Upper lobe of right lung (tissue), 1 donor: ENCODE data around the gene RTF2. TPM values are rescaled to one million over a fixed set of nuclear protein-coding genes. Genes with fewer than 3 reads are reported as not detected.

ENCODE experiments used
- ATAC-seq: fragments of 200-7000 bp; cut with Tn5 transposase; one replicate; pipeline ENCODE4 v1.9.1; 2020; ENCODE audit warnings: mild to moderate bottlenecking, moderate library complexity
- DNase-seq: peaks from one replicate; pipeline ENCODE4 v3.0.0-alpha.2; 2020
- H3K27ac ChIP-seq: fragments of 200-600 bp; one replicate; pipeline ENCODE4 v1.8.0; 2022
- H3K27me3 ChIP-seq: fragments of 200-600 bp; one replicate; pipeline ENCODE4 v1.8.0; 2022; ENCODE audit warnings: mild to moderate bottlenecking
- H3K36me3 ChIP-seq: fragments of 200-600 bp; one replicate; pipeline ENCODE4 v1.8.0; 2022
- H3K4me1 ChIP-seq: fragments of 200-600 bp; one replicate; pipeline ENCODE4 v1.8.0; 2022
- H3K4me3 ChIP-seq: fragments of 200-600 bp; one replicate; pipeline ENCODE4 v1.8.0; 2022; ENCODE audit warnings: mild to moderate bottlenecking
- H3K9me3 ChIP-seq: fragments of 200-600 bp; one replicate; pipeline ENCODE4 v1.8.0; 2022
- intact Hi-C: fragments of 100-400 bp; cut with DNase I; formaldehyde crosslinking; loops from one replicate; pipeline ENCODE4 v1.11.0; 2022
- total RNA-seq: library from RNA; stranded (reverse); fragmentation: NEBNext Ultra II Directional; extraction: Animal tissue kit (Norgen Biotek cat#: 25700); gene quantifications from one replicate; pipeline ENCODE4 v1.2.1, GENCODE V29; 2021
- TF ChIP-seq, protein P1 (sequence below): fragments of 200-600 bp; IDR thresholded peaks from one replicate; pipeline ENCODE4 v1.8.0; 2022; ENCODE audit warnings: antibody characterized with exemption
- donor health status: DM: no; HTN: yes; CAD: no; lungs with severe emphysema.

RTF2 gene
- total RNA-seq, 1 donor from 2014 or later, result 77.4 TPM

DNA sequence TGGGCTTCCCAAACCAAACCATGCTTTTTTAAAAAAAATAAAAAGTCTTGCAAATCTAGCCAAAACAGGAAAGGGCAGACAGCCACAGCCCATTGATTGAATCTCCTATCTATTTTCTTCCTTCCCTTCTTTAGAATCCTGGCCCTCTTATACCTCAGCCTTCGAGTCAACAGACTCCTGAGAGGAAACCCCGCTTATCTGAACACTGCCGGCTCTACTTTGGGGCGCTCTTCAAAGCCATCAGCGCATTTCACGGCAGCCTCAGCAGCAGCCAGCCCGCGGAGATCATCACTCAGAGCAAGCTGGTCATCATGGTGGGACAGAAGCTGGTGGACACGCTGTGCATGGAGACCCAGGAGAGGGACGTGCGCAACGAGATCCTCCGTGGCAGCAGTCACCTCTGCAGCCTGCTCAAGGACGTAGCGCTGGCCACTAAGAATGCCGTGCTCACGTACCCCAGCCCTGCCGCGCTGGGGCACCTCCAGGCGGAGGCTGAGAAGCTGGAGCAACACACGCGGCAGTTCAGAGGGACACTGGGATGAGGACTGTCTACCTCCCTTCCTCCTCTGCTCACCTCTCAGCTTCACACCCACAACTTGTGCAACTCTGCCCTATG is 10.1 kb upstream of the RTF2 start:
- no peak for DNase-seq
- intact Hi-C loops, result no loop called here

DNA sequence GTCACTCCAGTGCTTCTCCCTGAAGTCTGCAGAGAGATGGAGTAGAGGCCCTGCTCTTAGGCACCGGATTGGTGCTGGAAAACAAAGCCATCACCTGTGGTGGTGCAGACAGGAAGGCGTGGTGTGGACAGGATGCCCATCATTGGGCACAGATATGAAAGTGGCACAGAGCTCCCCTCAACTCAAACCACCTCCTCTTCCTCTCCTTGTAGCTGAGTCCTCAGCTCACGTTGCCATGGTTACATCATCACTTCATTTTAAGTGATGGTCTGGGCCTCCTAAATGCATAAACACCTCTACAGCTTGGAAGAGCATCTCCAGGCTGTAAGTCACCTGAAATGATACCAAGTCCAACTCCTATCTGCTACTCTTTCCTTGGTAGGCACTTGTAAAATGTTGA is 8.0 kb upstream of the RTF2 start:
- H3K4me1 ChIP-seq, result peaks cover 5% of the 10 kb centered on the region
- H3K27ac ChIP-seq, result no peak overlapping the region
- TF ChIP-seq, protein P1, sequence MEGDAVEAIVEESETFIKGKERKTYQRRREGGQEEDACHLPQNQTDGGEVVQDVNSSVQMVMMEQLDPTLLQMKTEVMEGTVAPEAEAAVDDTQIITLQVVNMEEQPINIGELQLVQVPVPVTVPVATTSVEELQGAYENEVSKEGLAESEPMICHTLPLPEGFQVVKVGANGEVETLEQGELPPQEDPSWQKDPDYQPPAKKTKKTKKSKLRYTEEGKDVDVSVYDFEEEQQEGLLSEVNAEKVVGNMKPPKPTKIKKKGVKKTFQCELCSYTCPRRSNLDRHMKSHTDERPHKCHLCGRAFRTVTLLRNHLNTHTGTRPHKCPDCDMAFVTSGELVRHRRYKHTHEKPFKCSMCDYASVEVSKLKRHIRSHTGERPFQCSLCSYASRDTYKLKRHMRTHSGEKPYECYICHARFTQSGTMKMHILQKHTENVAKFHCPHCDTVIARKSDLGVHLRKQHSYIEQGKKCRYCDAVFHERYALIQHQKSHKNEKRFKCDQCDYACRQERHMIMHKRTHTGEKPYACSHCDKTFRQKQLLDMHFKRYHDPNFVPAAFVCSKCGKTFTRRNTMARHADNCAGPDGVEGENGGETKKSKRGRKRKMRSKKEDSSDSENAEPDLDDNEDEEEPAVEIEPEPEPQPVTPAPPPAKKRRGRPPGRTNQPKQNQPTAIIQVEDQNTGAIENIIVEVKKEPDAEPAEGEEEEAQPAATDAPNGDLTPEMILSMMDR, result no peak
- ATAC-seq (peak; percentile 56), DNase-seq (no peak)
- H3K4me3 ChIP-seq, result no peak overlapping the region
- intact Hi-C loops, result no loop called here
- H3K36me3 ChIP-seq, result peaks cover 9% of the 10 kb centered on the region
- H3K9me3 ChIP-seq, result no peaks in the 10 kb centered on the region
- no peaks in the 10 kb centered on the region for H3K27me3 ChIP-seq

More for the DNA sequence above, 10.1 kb upstream of the RTF2 start:
- Histone ChIP-seq H3K9me3 (no peaks in the 10 kb centered on the region), H3K36me3 (peaks cover 28% of the 10 kb centered on the region), H3K27ac (no peak overlapping the region), H3K4me1 (peaks cover 5% of the 10 kb centered on the region), H3K4me3 (no peak overlapping the region), H3K27me3 (no peaks in the 10 kb centered on the region)
- TF ChIP-seq, protein P1, result no peak
- ATAC-seq, result peak; percentile 22

DNA sequence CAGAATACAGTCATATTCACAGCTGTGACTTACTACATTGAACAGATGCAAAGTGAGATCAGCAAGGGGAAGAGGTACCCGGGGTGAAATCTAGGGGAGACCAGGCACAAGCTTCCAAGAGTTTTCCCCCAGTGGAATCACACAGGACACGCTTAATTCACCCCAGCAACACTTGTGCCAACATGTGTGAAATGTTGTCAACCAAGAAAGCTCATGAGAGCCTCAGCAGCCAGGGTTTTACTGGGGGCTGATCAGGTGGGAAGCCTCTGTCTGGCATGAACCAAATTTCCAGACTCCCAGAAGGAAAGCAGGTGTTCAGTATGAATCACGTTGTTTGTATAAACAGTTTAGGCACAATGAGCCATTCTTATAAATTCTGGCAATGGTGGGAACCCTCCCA is 6.9 kb upstream of the RTF2 start:
- H3K27ac ChIP-seq, result no peak overlapping the region
- no peak overlapping the region for H3K4me3 ChIP-seq
- intact Hi-C loops, result no loop called here
- no peaks in the 10 kb centered on the region for H3K27me3 ChIP-seq
- no peak for ATAC-seq
- H3K9me3 ChIP-seq, result no peaks in the 10 kb centered on the region
- TF ChIP-seq, protein P1, result no peak
- DNase-seq, result no peak
- peaks cover 9% of the 10 kb centered on the region for H3K36me3 ChIP-seq
- H3K4me1 ChIP-seq, result peaks cover 5% of the 10 kb centered on the region

DNA sequence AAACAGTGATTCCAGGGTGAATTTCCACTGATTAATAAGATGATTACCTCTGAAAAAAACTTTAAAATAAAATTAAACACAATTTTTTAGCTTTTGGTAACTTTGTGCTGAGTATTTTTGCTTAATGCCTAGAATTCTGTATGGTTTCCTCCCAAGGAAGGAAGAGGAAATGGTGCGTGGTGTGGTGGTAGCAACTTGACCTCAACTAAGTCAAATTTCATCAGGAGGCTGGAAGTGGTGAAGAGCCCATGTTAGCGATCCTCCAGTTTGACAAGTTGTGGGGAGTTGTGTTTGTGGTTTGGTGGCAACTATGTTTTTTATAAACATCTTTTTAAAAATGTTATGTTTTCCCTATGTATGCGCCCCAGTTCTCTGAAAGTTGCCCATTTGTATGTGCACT is 5.0 kb upstream of the RTF2 start:
- H3K4me1 ChIP-seq, result peaks cover 8% of the 10 kb centered on the region
- intact Hi-C loops, result no loop called here
- H3K27ac ChIP-seq, result no peak overlapping the region
- ATAC-seq, result no peak
- H3K4me3 ChIP-seq, result no peak overlapping the region
- no peaks in the 10 kb centered on the region for H3K9me3 ChIP-seq
- no peaks in the 10 kb centered on the region for H3K27me3 ChIP-seq
- TF ChIP-seq, protein P1, result no peak
- DNase-seq, result no peak
- peaks cover 8% of the 10 kb centered on the region for H3K36me3 ChIP-seq

DNA sequence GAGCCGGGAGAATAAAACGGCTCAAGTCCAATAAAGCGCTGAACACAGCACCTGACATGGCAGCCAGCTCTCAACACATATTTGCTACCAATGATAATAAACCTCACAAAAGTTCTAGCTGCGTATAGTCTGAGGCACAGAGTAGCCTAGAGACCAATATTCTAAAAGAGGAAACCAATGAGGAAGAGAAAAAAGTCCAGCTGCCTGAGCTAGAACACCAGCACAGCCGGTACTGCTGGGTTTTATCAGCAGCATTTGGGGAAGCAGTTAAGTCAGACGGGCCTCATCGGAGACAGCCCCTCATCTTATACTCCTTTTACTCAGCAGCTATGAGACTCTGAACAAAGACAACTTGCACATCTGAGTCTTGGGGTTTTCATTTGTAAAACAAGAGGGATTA is 2.4 kb upstream of the RTF2 start:
- Histone ChIP-seq H3K27me3 (no peaks in the 10 kb centered on the region), H3K27ac (no peak overlapping the region)

More for the DNA sequence above, 2.4 kb upstream of the RTF2 start:
- no peak overlapping the region for H3K4me3 ChIP-seq
- intact Hi-C loops, result no loop called here
- no peaks in the 10 kb centered on the region for H3K9me3 ChIP-seq
- ATAC-seq (peak; percentile 13), DNase-seq (no peak)
- no peaks in the 10 kb centered on the region for H3K36me3 ChIP-seq
- TF ChIP-seq, protein P1, result no peak
- peaks cover 20% of the 10 kb centered on the region for H3K4me1 ChIP-seq
